DMS153 treated with DMSO at 0.1 percent for 48 hours (cell line): Measurements from ENCODE around the gene PLXNC1.
A peak's percentile ranks its signal among the peaks of the same experiment; 100 is the strongest.
"Not testable (repeated sequence)": the region's sequence is repeated elsewhere in the genome, so short reads cannot be mapped to it uniquely, and the experiment has no call there.

Source experiments
- DNase-seq: peaks from one replicate; lab custom pipeline; 2025; ENCODE audit not compliant: unreplicated experiment; lab: John Stamatoyannopoulos, UW

The PLXNC1 gene

GRCh38 chr12:94284859-94285258, 136.5 kb downstream of the PLXNC1 start:
- DNase-seq, result no peak

- no peak for DNase-seq
Observed at GRCh38 chr12:94285943-94286582, 137.7 kb downstream of the PLXNC1 start.

GRCh38 chr12:94286583-94287244, 138.3 kb downstream of the PLXNC1 start:
- no peak for DNase-seq

GRCh38 chr12:94287245-94287628, 138.9 kb downstream of the PLXNC1 start:
- no peak for DNase-seq

- DNase-seq, result no peak
Observed at GRCh38 chr12:94289461-94290312, 141.3 kb downstream of the PLXNC1 start.

GRCh38 chr12:94290353-94290752, 142.0 kb downstream of the PLXNC1 start:
- DNase-seq, result no peak

- no peak for DNase-seq
Observed at GRCh38 chr12:94297096-94297699, 148.8 kb downstream of the PLXNC1 start.

- DNase-seq, result no peak
Observed at GRCh38 chr12:94297876-94298505, 149.6 kb downstream of the PLXNC1 start.

- DNase-seq, result no peak
Observed at GRCh38 chr12:94299846-94300245, 151.5 kb downstream of the PLXNC1 start.

GRCh38 chr12:94304012-94304411, 155.6 kb downstream of the PLXNC1 start:
- DNase-seq, result no peak

GRCh38 chr12:94304566-94305061, 156.2 kb downstream of the PLXNC1 start:
- DNase-seq, result no peak

- peak; percentile 58 for DNase-seq
Observed at GRCh38 chr12:94305130-94305957, 157.0 kb downstream of the PLXNC1 start.

- DNase-seq, result no peak
Observed at GRCh38 chr12:94308612-94309011, 160.2 kb downstream of the PLXNC1 start.

- DNase-seq, result no peak
Observed at GRCh38 chr12:94309373-94309772, 161.0 kb downstream of the PLXNC1 start.

- DNase-seq, result no peak
Observed at GRCh38 chr12:94312378-94312777, 164.0 kb downstream of the PLXNC1 start.

- not testable (repeated sequence) for DNase-seq
Observed at GRCh38 chr12:94316600-94316999, 168.2 kb downstream of the PLXNC1 start.

- no peak for DNase-seq
Observed at GRCh38 chr12:94318181-94318580, 169.8 kb downstream of the PLXNC1 start.

- no peak for DNase-seq
Observed at GRCh38 chr12:94320109-94320508, 171.7 kb downstream of the PLXNC1 start.

- DNase-seq, result no peak
Observed at GRCh38 chr12:94322346-94322745, 174.0 kb downstream of the PLXNC1 start.

GRCh38 chr12:94326234-94326633, 177.9 kb downstream of the PLXNC1 start:
- no peak for DNase-seq
